ENCODE measurements around the gene GTF2H1. TPM values are rescaled to one million over a fixed set of nuclear protein-coding genes. Genes with fewer than 3 reads are reported as not detected.
A peak's percentile ranks its signal among the peaks of the same experiment; 100 is the strongest.
"Not testable (repeated sequence)": the region's sequence is repeated elsewhere in the genome, so short reads cannot be mapped to it uniquely, and the experiment has no call there.

Gene GTF2H1
- total RNA-seq, 2 experiments from 2014 or later: 33.4 to 34.1 TPM

- no peak for DNase-seq
- Mint-ChIP-seq H3K27me3 (ENCODE audit: low read depth) (no peaks in the 10 kb centered on the region), H3K4me3 (peak overlapping the region; percentile 42), H3K36me3 (ENCODE audit: low read depth) (no peaks in the 10 kb centered on the region), H3K4me1 (ENCODE audit: low read depth) (peaks cover 34% of the 10 kb centered on the region), H3K27ac (peak overlapping the region; percentile 89), H3K9me3 (no peaks in the 10 kb centered on the region)
- CTCF ChIA-PET: interaction anchor here (1.2 to 2.9 kb wide), 4 partner anchors 8 to 338 kb away, joined by 5 to 13 read pairs (median 8); no protein-coding TSS in a partner anchor
- intact Hi-C loops (cut with micrococcal nuclease): loop anchor here (1.0 to 5.0 kb wide), 4 partner anchors 10 to 857 kb away; partner anchors contain the start of genes E2F8 and LDHA
Measured at GRCh38 chr11:18384157-18384641, 61.8 kb downstream of the GTF2H1 start.

DNA sequence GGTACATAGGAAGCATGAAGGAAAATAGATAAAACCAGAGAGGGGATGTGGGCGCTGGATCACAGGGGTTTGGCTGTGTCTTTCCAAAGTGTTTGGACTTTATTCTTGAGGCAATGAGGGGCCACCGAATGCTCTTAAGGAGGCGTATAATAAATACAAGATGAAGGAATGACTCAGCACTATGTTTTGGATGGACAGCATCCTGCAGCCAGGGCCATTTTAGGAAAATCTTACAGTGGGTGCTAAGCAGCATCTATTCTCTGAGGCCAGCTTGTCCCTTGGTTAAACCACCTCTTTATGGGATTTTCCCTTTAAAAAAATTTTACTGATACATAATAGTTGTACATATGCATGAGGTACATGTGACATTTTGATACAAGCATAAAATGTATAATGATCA, 67.7 kb downstream of the GTF2H1 start:
- Mint-ChIP-seq H3K36me3 (ENCODE audit: low read depth) (peaks cover 8% of the 10 kb centered on the region), H3K4me1 (ENCODE audit: low read depth) (peaks cover 41% of the 10 kb centered on the region), H3K4me3 (no peak overlapping the region), H3K9me3 (no peaks in the 10 kb centered on the region), H3K27ac (no peak overlapping the region), H3K27me3 (ENCODE audit: low read depth) (no peaks in the 10 kb centered on the region)
- intact Hi-C loops (cut with micrococcal nuclease): loop anchor here (5.0 to 10.0 kb wide), 5 partner anchors 227 to 1975 kb away; partner anchors contain the start of genes HTATIP2, NUCB2 and RPS13
- DNase-seq: no peak
- CTCF ChIA-PET: interaction anchor here (0.6 kb wide), 2 partner anchors 275 to 288 kb away, joined by 3 read pairs; no protein-coding TSS in a partner anchor

GRCh38 chr11:18392434-18393321, 70.3 kb downstream of the GTF2H1 start:
- Mint-ChIP-seq H3K4me3 (peak overlapping the region; percentile 21), H3K4me1 (ENCODE audit: low read depth) (peaks cover 46% of the 10 kb centered on the region), H3K27ac (peak overlapping the region; percentile 75), H3K36me3 (ENCODE audit: low read depth) (peaks cover 30% of the 10 kb centered on the region), H3K27me3 (ENCODE audit: low read depth) (no peaks in the 10 kb centered on the region), H3K9me3 (no peaks in the 10 kb centered on the region)
- intact Hi-C loops (cut with micrococcal nuclease): loop anchor here (5.0 to 10.0 kb wide), 5 partner anchors 225 to 1972 kb away; partner anchors contain the start of genes HTATIP2, NUCB2 and RPS13
- CTCF ChIA-PET: interaction anchor here (0.6 to 2.0 kb wide), 4 partner anchors 9 to 231 kb away, joined by 3 to 13 read pairs (median 4); no protein-coding TSS in a partner anchor
- DNase-seq: peak; percentile 43

DNA sequence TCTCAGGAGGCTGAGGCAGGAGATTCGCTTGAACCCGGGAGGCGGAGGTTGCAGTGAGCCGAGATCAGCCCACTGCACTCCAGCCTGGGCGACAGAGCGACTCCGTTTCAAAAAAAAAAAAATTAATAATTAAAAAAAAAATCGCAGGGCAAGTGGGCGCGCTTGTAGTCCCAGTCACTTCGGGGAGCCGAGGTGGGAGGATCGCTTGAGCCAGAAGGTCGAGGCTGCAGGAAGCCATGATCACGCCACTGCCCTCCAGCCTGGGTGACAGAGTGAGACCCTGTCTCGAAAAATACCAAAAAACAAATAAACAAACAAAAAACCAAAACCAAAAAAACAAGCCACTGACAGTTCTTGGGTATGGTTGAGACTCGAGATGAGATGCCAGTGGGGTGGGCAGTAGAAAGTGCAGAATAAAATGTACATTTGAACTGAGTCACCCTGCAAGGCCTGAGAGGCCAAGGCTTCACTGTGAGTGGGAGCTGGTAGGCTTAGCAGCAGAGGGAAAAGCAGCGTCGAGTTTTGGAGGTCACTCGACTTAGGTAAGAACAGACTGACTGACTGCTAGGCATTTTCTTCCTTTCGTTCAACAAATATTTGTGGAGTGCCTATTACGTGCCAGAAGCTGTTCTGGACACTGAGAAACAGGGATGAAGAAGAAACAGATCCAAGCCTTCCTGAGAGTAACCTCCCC, 71.4 kb downstream of the GTF2H1 start:
- no peaks in the 10 kb centered on the region for H3K27me3 Mint-ChIP-seq (ENCODE audit: low read depth)

DNA sequence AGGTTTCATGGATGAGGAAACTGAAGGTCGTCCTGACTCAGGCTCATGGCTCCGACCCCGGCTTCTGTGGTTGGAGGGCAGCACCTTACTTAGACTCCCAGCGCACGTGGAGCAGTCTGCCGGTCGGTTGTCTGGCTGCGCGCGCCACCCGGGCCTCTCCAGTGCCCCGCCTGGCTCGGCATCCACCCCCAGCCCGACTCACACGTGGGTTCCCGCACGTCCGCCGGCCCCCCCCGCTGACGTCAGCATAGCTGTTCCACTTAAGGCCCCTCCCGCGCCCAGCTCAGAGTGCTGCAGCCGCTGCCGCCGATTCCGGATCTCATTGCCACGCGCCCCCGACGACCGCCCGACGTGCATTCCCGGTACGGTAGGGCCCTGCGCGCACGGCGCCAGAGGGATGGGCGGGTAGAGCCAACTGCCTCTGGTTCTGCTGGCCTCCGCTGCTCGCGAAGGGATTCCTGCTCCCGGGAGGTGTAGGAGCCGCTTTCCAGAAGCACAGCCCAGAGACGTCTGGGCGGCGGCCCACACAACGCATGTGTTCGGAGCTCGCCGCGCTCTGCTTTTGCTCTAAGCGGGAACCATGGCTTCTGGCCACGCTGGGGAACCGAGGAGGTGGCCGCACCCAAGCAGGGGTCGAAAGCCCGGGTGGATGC, 72.0 kb downstream of the GTF2H1 start, which contains the start of gene LDHA:
Gene LDHA, plus strand, starts transcription at position 289 of the 653 bp plus-strand sequence. CDS start 2,280 bp downstream, outside the sequence.
- CTCF ChIA-PET: interaction anchor here (1.1 to 3.5 kb wide), 2 partner anchors 11 to 13 kb away, joined by 4 to 16 read pairs; no protein-coding TSS in a partner anchor
- intact Hi-C loops (cut with micrococcal nuclease): loop anchor here (1.0 to 10.0 kb wide), 7 partner anchors 10 to 1970 kb away; partner anchors contain the start of genes HTATIP2, NUCB2, RPS13 and UEVLD
- peak; percentile 99 for DNase-seq
- no peaks in the 10 kb centered on the region for H3K9me3 Mint-ChIP-seq
- peak within 1 kb of the TSS; percentile 97 for H3K4me3 Mint-ChIP-seq
- H3K27ac Mint-ChIP-seq: peak within 1 kb of the TSS; percentile 99
- H3K4me1 Mint-ChIP-seq (ENCODE audit: low read depth): peaks cover 56% of the 10 kb centered on the region
- no peaks in the 10 kb centered on the region for H3K27me3 Mint-ChIP-seq (ENCODE audit: low read depth)
- H3K36me3 Mint-ChIP-seq (ENCODE audit: low read depth): peaks cover 47% of the 10 kb centered on the region

More for the DNA sequence above, 71.4 kb downstream of the GTF2H1 start:
- peaks cover 40% of the 10 kb centered on the region for H3K36me3 Mint-ChIP-seq (ENCODE audit: low read depth)
- peak overlapping the region; percentile 99 for H3K27ac Mint-ChIP-seq
- peaks cover 50% of the 10 kb centered on the region for H3K4me1 Mint-ChIP-seq (ENCODE audit: low read depth)
- peak overlapping the region; percentile 97 for H3K4me3 Mint-ChIP-seq
- CTCF ChIA-PET: interaction anchor here (1.1 to 3.5 kb wide), 2 partner anchors 10 to 14 kb away, joined by 4 to 16 read pairs; no protein-coding TSS in a partner anchor
- intact Hi-C loops (cut with micrococcal nuclease): loop anchor here (1.0 to 10.0 kb wide), 7 partner anchors 9 to 1971 kb away; partner anchors contain the start of genes HTATIP2, NUCB2, RPS13 and UEVLD
- DNase-seq: peak; percentile 32
- H3K9me3 Mint-ChIP-seq: no peaks in the 10 kb centered on the region

DNA sequence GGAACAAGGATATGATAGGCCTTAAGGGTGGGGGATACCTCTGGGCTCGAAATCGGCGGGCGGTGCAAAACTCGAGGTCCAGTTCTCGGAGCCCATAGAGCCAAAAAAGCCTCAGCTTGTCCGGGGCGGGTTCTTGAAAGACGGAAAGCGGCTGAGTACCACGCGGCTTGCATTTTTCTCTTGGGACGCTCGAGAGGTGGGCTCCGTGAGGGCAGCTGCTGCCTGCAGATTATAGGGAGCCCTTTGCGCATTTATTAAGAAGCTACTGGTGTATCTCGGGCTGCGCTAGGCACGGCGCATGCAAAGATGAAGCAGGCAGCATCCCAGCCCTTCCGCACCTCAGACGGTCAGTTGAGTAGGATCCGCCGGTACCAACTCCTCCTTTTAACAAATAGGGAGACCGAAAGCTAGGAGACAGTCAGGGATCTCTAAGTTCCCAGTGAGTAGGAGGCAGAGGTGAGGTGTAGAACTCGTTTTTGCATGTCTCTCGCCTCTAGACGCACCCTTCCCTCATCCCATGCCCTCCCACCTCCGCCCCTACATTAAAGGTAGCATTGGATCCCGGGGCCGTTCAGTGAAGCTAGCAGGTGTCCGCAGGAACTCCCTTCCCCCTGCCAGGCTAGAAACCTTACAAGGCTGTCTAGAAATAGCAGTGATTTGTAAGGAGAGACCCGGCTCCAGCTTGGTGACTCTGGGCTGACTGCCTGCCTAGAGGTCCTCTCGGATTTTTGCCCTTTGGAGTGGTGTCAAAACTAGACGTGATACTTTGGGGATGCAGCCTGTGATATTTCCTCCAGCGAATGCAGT, 72.8 kb downstream of the GTF2H1 start:
- H3K27ac Mint-ChIP-seq: peak overlapping the region; percentile 99
- no peaks in the 10 kb centered on the region for H3K9me3 Mint-ChIP-seq
- DNase-seq: peak; percentile 38
- peak overlapping the region; percentile 97 for H3K4me3 Mint-ChIP-seq
- H3K4me1 Mint-ChIP-seq (ENCODE audit: low read depth): peaks cover 60% of the 10 kb centered on the region
- H3K36me3 Mint-ChIP-seq (ENCODE audit: low read depth): peaks cover 53% of the 10 kb centered on the region
- intact Hi-C loops (cut with micrococcal nuclease): loop anchor here (1.0 to 10.0 kb wide), 10 partner anchors 11 to 1970 kb away; partner anchors contain the start of genes E2F8, HTATIP2, NUCB2 and PIK3C2A
- CTCF ChIA-PET: interaction anchor here (0.7 to 3.5 kb wide), 5 partner anchors 12 to 280 kb away, joined by 4 to 16 read pairs (median 5); no protein-coding TSS in a partner anchor
- no peaks in the 10 kb centered on the region for H3K27me3 Mint-ChIP-seq (ENCODE audit: low read depth)

DNA sequence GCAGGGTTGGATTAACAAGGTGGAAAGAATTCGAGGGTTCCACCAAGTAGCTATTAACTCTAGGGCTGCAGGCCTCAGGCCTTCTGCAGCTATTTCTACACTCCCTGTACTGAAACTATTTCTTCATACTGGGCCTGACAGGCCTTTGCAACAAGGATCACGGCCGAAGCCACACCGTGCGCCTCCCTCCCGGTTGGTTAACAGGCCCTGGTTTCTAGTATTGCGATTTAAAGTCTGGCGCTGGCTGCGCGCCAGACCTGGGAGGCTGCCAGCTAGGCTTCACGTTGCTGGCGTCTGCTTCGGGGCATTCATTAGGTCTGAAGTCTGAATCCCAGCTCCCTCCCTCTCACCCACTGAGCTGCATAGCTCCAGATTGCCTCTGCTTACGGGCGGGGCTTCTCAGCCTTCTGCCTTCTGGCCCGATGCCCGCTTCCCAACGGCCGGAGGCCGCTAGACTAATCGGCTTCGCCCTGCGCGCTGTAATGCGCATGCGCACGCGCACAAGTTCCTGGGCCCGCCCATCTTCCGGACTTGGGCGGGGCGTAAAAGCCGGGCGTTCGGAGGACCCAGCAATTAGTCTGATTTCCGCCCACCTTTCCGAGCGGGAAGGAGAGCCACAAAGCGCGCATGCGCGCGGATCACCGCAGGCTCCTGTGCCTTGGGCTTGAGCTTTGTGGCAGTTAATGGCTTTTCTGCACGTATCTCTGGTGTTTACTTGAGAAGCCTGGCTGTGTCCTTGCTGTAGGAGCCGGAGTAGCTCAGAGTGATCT, 73.6 kb downstream of the GTF2H1 start:
- Mint-ChIP-seq H3K36me3 (ENCODE audit: low read depth) (peaks cover 60% of the 10 kb centered on the region), H3K4me3 (peak overlapping the region; percentile 97), H3K9me3 (no peaks in the 10 kb centered on the region), H3K27ac (peak overlapping the region; percentile 99), H3K4me1 (ENCODE audit: low read depth) (peaks cover 62% of the 10 kb centered on the region), H3K27me3 (ENCODE audit: low read depth) (no peaks in the 10 kb centered on the region)
- intact Hi-C loops (cut with micrococcal nuclease): loop anchor here (1.0 to 10.0 kb wide), 12 partner anchors 11 to 1969 kb away; partner anchors contain the start of genes E2F8, GTF2H1, HPS5 and HTATIP2
- peak; percentile 96 for DNase-seq
- CTCF ChIA-PET: interaction anchor here (0.5 to 3.5 kb wide), 7 partner anchors 12 to 694 kb away, joined by 3 to 16 read pairs (median 5); no protein-coding TSS in a partner anchor

DNA sequence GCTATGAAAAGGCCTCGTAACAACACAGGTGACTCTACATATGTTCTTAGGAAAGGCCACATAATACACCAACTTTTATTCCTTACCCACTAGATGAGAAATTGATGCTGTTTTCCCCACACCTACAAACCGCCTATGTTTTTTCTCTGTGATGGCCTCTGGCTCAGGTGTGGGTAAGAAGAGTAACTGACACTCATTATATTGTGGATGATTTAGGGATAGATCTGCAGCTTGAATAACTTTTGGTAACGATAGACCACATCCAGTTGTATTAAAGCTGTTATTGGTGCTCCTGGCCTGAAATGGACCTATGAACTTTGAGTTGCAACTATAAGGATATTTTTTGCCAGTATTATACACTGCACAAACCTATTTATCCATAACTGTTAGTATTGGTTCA, 75.6 kb downstream of the GTF2H1 start:
- no peaks in the 10 kb centered on the region for H3K9me3 Mint-ChIP-seq
- CTCF ChIA-PET: interaction anchor here (1.0 to 1.6 kb wide), 3 partner anchors 36 to 324 kb away, joined by 3 to 8 read pairs (median 3); no protein-coding TSS in a partner anchor
- intact Hi-C loops (cut with micrococcal nuclease): loop anchor here (5.0 to 10.0 kb wide), 4 partner anchors 156 to 1967 kb away; partner anchors contain the start of genes E2F8, HTATIP2 and PIK3C2A
- H3K4me3 Mint-ChIP-seq: peak overlapping the region; percentile 20
- H3K36me3 Mint-ChIP-seq (ENCODE audit: low read depth): peaks cover 73% of the 10 kb centered on the region
- peaks cover 52% of the 10 kb centered on the region for H3K4me1 Mint-ChIP-seq (ENCODE audit: low read depth)
- no peak for DNase-seq
- no peaks in the 10 kb centered on the region for H3K27me3 Mint-ChIP-seq (ENCODE audit: low read depth)
- H3K27ac Mint-ChIP-seq: peak overlapping the region; percentile 68

DNA sequence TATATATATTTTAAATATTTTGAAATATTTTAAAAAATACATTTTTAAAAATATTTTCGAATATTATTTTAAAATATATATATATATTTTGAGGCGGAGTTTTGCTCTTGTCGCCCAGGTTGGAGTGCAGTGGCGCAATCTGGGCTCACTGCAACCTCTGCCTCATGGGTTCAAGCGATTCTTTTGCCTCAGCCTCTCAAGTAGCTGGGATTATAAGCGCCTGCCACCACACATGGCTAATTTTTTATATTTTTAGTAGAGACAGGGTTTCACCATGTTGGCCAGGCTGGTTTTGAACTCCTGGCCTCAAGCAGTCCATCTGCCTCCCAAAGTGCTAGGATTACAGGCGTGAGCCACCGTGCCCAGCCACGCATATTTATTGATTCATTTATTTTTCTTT, 78.7 kb downstream of the GTF2H1 start:
- CTCF ChIA-PET: interaction anchor here (2.0 kb wide), 1 partner anchor 17 kb away, joined by 5 read pairs; no protein-coding TSS in a partner anchor
- H3K36me3 Mint-ChIP-seq (ENCODE audit: low read depth): peaks cover 74% of the 10 kb centered on the region
- H3K27me3 Mint-ChIP-seq (ENCODE audit: low read depth); H3K4me3 Mint-ChIP-seq; DNase-seq; intact Hi-C loops (cut with micrococcal nuclease); H3K9me3 Mint-ChIP-seq; H3K27ac Mint-ChIP-seq: not testable (repeated sequence)
- peaks cover 46% of the 10 kb centered on the region for H3K4me1 Mint-ChIP-seq (ENCODE audit: low read depth)

DNA sequence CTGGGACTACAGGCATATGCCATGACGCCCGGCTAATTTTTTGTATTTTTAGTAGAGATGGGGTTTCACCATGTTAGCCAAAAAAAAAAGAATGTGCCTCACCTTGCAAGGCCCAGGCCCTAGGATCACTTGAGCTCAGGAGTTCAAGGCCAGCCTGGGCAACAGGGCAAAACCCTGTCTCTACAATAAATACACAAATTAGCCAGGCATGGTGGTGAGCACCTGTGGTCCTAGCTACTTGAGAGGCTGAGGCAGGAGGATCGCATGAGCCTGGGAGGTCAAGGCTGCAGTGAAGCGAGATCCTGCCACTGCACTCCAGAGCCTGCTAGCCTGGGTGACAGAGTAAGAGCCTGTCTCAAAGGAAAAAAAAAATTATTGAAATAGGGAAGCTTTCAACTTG, 81.7 kb downstream of the GTF2H1 start:
- Mint-ChIP-seq H3K27me3 (ENCODE audit: low read depth) (no peaks in the 10 kb centered on the region), H3K4me3 (no peak overlapping the region), H3K27ac (no peak overlapping the region), H3K4me1 (ENCODE audit: low read depth) (peaks cover 24% of the 10 kb centered on the region), H3K9me3 (no peaks in the 10 kb centered on the region), H3K36me3 (ENCODE audit: low read depth) (peaks cover 60% of the 10 kb centered on the region)
- intact Hi-C loops (cut with micrococcal nuclease): no loop called here
- CTCF ChIA-PET: no interaction called here
- no peak for DNase-seq
